NCI-H1048 (cell line): Measurements from ENCODE around the gene ACTR1A.

Experiments
- DNase-seq: peaks from one replicate; lab custom pipeline; 2025; lab: John Stamatoyannopoulos, UW

The ACTR1A gene

GRCh38 chr10:102485093-102485784 lies 17.3 kb downstream of the ACTR1A start:
- no peak for DNase-seq

GRCh38 chr10:102484021-102484420 lies 18.5 kb downstream of the ACTR1A start:
- DNase-seq: no peak

DNA sequence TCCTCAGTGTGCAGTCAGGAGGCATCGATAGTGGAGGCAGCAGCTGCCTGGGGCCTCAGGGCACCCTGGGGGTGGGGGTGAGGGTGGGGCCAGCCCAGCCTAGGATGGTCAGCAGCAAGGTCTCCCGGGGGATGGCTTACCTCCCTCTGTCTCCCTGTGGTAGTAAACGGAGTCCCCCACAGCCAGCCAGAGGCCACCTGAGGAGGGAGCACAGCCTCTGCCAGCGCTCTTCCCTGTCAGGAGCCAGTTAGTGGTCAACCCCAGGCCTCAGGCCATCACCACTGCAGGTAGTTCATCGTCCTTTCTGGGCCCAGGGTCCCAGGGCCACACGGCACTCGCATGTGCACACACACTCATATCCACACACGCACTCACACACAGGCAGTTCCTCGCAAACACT lies 22.1 kb downstream of the ACTR1A start:
- DNase-seq: no peak

DNA sequence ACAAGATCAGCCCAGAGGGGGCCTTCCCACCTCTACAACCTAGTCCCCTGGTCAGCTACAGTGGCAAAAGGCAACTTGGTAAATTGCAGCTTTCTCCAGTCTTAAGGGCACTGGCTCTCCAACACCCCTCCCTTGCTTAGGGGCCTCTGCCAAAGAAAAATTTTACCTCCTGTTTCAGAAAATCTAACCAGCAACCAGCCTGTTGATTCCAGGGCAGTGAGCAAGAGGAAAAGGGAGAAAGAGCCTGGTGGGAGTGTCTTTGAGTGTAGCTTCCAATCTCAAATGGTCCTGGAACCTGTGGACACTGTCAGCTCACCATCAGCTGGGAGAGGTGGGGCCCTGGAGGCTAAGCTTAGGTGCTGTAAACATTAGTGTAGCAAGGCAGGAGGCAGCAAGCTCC lies 22.9 kb downstream of the ACTR1A start:
- no peak for DNase-seq

- no peak for DNase-seq
Observed at GRCh38 chr10:102476466-102477141, 25.9 kb downstream of the ACTR1A start.

- no peak for DNase-seq
Observed at GRCh38 chr10:102475451-102476040, 27.0 kb downstream of the ACTR1A start.

GRCh38 chr10:102473445-102474331 lies 28.8 kb downstream of the ACTR1A start:
- no peak for DNase-seq

DNA sequence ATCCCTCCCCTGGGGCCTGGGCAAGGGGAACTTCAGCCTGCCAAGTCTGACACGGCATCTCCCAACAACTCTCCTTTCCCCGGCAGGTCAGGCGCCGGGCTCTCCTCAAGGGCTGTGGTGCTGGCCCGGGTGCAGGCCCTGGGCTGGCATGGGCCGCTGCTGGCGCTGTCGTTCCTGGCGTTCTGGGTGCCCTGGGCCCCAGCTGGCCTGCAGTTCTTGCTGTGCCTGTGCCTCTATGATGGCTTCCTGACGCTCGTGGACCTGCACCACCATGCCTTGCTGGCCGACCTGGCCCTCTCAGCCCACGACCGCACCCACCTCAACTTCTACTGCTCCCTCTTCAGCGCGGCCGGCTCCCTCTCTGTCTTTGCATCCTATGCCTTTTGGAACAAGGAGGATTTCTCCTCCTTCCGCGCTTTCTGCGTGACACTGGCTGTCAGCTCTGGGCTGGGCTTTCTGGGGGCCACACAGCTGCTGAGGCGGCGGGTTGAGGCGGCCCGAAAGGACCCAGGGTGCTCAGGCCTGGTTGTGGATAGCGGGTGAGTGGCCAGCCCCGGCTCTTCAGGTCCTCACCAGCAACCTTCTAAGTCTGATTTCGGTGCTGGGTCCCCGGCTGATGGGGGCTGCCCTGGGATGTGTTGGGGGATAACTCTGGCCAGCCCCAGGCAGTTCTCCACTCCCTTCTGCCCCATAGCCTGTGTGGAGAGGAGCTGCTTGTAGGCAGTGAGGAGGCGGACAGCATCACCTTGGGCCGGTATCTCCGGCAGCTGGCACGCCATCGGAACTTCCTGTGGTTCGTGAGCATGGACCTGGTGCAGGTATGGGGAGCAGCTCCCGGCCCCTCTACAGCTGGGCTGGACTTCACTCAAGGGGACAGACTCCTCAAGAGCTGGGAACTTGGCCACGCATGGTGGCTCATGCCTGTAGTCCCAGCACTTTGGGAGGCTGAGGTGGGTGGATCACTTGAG lies 31.6 kb downstream of the ACTR1A start:
- DNase-seq: no peak

- no peak for DNase-seq
Observed at GRCh38 chr10:102468683-102469082, 33.8 kb downstream of the ACTR1A start.

DNA sequence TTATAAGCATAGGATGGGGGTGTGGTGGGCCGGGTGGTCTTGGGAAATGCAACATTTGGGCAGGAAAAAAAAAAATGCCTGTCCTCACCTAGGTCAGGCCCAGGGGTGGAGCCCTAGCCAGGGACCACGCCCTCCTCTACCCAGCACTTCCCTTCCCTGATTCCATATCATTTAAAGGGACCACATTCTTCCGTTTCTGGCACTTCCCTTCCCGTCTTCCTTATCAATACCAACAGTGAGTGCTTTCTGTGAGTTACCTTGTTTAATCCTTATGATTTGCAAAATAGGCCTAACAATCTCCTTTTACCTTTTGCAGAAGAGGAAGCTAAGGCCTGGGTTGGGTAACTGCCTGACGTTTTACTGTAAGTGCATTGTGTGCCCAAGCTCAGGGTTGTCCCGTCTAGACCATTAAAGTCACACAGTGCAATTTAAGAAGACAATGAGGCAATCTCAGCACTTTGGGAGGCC lies 34.5 kb downstream of the ACTR1A start:
- no peak for DNase-seq

DNA sequence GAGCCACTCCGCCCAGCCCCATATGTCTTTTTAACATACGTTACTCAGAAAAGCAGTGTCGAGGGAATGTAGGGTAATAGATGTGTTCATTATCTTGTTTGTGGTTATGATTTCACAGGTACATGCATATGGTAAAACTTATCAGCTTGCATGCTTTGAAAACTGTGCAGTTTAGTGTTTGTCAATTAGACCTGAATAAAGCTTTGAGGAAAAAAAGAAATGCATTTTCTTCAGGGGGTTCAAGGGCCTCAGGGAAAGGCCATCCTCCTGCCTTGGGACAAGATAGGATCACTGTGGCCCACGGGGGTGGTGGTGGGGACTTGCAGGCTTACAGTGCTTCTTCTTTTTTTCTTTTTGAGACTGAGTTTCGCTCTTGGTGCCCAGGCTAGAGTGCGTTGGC lies 35.2 kb downstream of the ACTR1A start:
- no peak for DNase-seq

DNA sequence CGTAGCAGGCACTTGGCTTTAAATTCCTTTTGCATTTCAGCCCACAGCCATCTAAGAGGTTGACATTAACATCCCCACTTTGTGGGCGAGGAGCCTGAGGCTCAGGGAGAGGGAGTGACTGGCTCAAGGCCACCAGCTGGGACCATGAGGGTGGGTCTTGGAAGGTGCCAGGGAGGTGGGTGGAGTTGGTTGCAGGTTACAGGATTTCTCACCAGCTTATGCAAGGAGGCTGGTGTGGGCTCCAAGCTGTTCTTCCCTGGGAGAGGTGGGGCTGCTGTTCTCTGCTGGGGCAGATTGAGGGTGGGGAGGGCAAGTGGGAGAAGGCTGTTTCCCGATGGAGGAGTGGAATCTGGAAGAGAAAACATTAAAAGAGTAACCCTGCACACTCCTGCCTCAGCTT lies 37.0 kb downstream of the ACTR1A start:
- no peak for DNase-seq

GRCh38 chr10:102463983-102464382 lies 38.5 kb downstream of the ACTR1A start:
- no peak for DNase-seq

- no peak for DNase-seq
Observed at GRCh38 chr10:102462512-102463054, 39.9 kb downstream of the ACTR1A start.

DNA sequence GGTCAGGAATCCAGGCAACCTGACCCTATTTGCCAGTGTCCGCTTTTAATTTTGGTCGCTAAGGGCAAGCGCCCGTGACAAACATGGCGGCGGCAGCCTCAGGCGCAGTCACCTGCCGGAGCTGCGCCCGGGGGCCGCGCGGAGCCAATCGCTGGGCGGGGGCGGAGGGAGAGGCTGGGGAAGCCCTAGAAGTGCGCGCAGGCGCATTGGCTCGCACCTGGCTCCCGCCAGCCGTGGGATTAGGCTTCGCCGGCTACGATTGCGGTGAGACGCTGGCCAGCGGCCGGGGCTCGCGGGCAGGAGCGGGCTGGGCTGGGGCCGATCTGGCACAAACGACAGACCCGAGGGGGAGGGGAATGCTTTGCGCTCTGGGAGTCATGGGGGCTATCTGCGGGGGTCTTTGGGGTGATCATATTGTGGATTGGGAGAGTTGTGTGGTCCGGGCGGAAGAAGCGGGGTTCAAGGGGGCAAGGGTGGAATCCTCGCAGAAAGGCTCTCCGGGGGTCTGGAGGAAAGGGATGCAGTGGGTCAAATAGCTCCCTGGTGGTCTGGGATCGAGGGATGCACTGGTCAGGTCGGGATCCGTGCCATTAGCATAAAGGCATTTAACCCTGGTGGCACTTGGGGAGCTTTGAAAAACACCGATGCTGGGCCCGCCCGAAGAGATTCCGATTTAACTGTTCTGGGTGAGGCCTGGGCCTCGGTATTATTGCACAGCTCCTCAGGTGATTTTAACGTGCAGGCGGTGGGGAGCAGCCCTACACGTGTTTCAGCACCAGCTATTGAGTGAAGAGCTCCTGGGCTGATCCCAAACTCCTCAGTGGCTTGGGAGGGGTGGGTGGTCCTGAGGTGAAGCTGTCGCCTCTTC lies 41.1 kb downstream of the ACTR1A start:
- peak; percentile 76 for DNase-seq

- no peak for DNase-seq
Observed at GRCh38 chr10:102460836-102461186, 41.7 kb downstream of the ACTR1A start.

DNA sequence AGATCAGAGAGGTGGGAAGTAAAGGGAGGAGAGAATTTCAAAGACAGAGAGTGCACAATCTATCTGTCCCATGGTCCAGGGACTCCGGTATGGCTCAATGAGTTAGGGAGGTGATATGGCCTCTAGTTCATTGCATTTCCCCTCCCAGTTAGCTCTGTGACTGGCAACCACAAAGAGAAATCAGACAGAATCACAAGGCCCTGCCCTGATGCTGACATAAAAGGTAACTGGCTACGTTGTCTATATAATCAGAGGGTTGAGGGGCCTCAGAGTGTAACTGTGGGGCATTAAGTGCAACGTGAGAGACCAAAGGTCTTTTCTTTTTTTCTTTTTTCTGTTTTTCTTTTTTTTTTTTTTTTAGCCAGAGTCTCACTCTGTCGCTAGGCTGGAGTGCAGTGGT lies 43.9 kb downstream of the ACTR1A start:
- no peak for DNase-seq

DNA sequence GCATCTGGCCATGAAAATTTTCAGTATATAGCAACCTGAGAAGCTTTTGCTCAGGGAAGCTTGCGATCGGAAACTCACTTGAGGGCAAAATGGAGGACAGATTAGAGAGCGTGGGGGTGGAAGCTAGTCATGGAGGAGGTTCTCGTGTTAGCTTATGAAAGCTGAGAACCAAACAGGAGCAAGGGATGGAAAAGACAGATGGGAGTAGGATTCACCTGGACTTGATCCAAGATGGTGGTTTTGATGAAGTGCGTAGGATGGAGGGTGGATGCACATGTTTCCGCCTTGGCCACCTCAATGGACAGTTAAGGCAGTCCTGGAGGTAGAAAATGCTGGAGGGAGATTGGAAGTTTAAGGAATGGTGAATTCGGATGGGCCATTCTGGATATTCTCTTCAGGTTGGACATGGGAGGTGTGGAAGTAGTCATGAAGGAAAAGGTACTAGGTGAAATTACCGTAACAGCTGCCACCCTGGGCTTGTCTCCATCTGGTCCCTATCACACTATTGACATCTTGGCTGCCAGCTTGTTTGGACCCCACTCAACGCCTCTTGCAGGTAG lies 44.8 kb downstream of the ACTR1A start:
- no peak for DNase-seq

GRCh38 chr10:102455893-102456471 lies 46.5 kb downstream of the ACTR1A start:
- no peak for DNase-seq
